NCI-H526 treated with DMSO at 0.1 percent for 48 hours (cell line): ENCODE data around the gene RPS4Y2.

ENCODE experiments used
- DNase-seq: peaks from one replicate; lab custom pipeline; 2025; lab: John Stamatoyannopoulos, UW

Gene RPS4Y2

DNA sequence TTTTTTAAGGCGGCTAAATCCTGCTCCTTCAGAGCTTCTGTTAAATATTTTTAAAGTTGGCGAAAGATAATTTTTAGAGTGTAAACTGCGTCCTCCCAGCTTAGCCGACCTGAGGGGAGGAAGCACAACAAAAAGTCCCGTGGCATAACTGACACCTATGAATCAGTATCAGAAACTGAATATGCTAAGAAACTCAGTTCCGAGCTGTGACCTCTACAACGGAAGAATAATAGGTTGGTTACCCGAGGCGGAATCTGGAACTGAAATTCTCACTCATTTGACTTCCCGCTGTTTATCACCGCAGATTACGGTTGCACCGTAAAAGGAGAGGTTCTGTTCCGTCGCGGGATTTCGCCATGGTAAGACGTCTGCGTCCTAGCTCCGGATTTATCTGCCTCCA lies at the start of gene RPS4Y2:
TSS of gene RPS4Y2 (plus strand) at position 301 of the 400 bp plus-strand sequence. CDS start at position 357, 56 bp downstream.
- no peak for DNase-seq

DNA sequence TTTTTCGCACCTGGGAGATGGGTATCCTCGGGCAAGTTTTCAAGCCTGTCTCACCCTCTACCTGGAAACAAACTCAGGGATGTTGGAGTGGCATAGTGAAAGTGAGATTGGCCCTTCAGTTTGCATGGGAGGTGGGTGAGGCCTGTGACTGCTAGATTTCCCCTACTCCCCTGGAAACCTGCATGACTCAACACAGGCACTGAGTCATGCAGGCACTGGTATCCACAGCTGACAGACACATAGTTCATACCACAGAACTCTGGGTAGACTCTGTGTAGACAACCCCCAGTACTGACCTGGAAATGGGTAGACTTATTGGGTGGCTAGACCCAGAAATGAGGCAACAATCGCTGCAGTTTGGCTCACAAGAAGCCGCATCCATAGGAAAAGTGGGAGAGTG lies 41.5 kb upstream of the RPS4Y2 start:
- no peak for DNase-seq

DNA sequence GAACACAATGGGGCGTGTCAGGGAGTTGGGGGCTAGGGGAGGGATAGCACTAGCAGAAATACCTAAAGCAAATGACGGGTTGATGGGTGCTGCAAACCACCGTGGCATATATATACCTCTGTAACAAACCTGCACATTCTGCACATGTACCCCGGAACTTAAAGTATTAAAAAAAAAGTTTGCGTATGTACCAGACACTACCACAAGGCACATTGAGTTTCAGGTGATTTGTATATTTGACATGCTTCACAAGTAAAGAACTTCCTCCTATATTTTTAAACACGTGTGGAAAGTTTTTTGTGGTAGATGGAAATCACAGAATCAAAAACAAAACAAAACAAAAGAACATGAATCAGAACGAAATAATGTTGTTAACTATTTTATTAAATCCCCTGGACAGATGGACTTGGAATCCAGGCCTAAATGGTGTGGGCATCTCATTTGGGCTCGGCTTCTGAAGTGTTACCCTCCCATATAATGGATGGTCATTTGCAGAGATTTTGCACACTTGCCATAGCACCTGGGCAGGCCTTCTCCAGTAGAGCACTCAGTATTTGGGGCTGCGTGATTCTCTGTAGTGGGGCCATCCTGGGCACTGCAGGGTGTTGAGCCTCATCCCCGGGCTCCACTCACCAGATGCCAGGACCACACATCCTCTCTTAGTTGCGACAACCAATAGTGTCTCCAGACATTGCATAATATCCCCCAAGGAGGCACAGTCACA lies 29.6 kb upstream of the RPS4Y2 start:
- DNase-seq: no peak

DNA sequence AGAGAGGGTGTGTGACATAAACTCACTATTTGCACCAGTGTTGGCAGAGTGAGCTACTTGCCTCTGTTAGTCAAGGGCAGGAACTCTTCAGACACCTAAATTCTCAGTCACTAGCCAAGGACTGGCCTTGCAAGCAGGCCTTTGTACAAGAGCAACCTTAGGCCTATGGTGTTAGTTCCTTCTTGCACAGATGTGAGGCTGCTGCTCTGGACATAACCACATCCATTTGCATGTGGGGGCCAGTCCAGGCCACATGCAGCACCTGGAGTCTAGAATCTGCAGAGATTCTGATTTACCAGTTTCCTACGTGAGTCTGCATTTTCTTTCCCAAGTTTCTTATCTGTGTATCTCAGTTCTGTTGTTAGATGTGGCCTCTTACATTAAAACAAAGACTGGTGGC lies 20.7 kb upstream of the RPS4Y2 start:
- no peak for DNase-seq

DNA sequence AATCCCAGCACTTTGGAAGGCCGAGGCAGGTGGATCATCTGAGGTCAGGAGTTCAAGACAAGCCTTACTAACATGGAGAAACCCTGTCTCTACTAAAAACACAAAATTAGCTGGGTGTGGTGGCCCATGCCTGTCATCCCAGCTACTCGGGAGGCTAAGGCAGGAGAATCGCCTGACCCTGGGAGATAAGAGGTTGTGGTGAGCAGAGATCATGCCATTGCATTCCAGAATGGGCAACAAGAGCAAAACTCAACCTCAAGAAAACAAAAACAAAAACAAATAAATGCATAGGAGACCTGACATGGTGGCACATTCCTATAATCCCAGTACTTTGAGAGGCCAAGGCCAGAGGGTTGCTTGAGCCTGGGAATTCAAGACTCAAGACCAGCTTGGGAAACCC lies 16.1 kb upstream of the RPS4Y2 start:
- no peak for DNase-seq

DNA sequence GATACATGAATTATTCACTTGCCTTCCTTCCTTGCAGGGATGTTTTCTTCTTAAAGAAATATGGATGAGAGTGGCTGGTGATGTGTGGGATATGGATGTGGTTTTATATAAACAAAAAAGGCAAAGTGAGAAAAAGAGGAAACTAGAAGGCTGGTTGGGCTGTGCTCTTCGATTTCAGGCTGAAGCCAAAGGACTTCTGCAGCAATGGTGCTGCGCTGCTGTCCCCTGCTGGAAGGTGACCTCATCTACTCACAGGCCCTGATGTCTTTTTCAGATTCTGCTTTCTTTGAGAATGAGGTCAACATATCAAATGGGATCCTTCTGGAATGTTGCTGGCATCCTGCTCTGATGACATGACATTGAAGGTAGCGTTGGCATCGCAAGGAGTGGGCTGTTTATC lies 15.3 kb upstream of the RPS4Y2 start:
- DNase-seq: no peak

DNA sequence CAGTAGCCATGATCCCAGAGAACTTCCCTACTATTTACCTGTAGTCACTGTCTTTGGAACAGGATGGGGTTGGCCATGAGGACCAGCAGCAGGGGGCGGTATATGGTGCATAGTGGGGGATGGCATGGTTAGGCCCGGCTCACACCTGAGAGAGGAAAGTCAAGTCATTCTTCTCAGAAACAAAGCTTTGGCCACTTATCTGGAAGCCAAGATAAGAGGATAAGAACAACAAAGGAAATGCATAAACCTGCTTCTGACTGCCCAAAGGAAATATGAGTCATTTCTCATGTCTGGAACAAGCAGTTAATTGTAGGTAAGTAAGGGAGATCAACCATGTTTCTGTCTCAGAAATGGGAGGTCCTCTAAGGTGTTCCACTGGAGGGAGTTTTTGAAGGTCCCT lies 10.8 kb upstream of the RPS4Y2 start:
- DNase-seq: no peak

DNA sequence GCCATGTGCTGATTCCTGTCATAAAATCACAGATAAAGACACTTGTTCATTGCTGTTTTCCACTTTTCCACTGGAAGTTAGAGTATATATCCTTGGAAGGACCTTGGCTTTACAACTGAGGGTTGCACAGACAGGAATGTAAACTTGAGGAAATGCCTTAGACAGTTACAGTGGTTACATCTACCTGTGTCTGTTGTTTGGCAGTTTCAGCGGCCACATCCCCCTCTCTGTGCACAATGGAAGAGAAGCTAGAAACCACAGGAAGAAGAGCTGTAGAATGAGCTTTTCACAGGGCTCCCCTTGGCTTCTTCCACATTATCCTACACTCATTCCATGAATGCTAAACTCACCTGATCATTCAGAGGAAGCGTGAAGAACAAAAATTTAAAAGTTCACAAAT lies 9.0 kb upstream of the RPS4Y2 start:
- DNase-seq: no peak

DNA sequence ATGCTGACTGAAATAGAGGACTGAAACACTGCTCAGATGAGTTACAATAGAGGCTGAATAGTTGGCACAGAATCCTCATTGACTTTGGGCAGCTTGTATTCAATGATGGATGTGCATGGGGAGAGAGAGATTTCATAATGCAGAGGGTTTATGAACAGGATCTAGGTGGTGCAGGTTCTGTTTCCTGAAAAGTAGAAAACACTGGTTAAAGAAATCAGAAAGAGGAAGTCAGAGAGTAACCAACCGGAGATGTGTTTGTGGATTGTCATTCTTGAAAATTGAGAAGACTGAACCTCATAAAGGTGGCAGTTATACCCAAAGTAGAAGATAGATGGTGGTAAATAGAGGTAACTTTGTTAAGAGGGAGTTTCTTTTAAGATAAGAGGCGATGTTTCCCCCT lies 8.0 kb downstream of the RPS4Y2 start:
- no peak for DNase-seq

DNA sequence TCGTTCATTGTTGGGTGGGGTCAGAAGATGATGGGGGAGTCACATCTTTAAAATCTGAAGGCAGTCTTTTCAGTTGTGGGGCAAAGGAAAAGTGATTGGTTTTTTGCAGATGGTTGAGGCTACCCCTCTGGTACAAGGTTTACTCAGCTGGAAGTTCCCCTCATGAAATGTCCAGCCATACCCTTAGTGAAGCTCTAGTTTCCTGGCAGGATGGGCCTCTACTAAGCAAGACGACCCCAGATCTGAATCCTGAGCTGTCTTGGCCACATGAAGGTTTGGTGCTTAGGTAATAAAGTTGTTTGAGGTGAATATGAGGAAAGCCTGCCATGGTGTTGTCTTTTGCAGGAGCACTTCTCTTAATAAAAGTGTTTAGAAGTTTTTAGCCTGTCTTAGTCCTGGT lies 9.2 kb downstream of the RPS4Y2 start:
- DNase-seq: no peak

DNA sequence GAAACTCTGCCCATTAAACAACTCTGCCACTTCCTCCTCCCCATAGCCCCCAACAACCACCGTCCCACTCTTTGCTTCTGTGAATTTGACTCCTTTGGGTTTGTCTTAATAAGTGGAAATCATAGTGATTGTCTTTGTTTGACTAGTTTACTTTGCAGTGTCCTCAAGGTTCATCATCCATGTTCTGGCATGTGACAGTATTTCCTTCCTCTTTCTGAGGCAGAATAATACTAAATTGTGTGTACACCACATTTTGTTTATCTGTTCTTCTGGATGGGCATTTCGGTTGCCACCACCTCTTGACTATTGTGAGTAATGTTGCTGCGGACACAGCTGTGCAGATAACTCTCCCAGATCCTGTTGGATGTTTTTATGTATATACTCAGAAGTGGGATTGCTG lies 14.8 kb downstream of the RPS4Y2 start:
- DNase-seq: no peak

DNA sequence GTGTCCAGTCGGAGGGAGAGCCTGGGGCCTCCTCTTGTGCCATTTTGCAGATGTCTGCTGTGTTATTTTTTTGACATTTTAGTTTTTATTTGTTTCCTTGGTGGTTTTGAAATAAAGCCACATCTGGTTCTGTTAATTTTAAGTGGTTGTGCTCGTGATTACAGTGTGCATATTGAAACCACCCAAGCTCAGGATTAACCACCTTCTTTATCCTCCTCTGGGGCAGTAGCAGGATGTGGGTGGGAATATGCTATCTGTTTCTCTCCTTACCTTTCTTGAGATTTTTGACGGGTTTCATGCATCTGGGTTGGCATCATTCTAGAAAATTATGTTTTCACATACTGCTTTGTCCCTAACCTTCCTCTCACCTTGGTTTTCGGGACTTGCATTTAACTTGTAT lies 20.2 kb downstream of the RPS4Y2 start:
- DNase-seq: no peak

DNA sequence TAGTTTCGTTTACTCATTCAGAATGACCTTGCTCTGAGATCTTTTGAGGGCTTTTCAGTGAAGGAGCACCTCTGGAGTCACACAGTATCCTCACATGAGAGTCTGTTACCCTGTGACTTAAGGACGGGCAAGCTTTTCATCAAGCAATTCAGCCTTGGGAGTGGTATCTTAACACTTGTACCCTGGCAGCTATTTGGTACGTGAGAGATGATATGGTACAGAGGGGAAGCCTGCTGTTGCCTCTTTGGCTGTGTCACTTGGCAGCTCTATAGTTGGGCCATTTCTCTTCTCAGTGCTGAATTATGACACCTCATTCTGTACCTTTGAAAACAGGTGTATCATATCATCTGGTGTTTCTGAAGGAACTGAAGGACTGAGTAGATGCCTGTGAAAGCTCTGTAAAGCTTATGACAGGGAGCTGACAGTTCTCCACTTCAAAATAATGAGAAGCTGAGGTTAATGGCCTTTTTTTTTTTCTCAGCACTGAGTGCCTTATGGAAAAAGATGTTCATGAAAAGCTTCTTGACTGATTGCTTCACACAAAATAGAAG lies 24.3 kb downstream of the RPS4Y2 start:
- no peak for DNase-seq

DNA sequence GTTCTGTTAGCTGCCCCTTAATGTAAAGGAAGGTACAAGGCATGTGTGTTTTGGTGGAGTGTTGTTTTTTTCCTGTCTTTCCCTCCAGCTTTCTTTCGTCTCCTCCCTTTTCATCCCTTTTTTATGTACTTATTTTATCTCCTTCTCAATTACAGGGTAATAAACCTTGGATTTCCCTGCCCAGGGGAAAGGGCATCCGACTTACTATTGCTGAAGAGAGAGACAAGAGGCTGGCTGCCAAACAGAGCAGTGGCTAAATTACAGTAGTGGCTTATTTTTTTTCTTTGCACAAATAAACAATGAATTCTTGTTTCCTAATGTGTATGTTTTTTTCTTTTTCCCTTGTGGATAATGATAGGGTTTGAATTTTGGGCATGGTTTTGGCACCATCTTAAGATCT lies 24.9 kb downstream of the RPS4Y2 start:
- no peak for DNase-seq

DNA sequence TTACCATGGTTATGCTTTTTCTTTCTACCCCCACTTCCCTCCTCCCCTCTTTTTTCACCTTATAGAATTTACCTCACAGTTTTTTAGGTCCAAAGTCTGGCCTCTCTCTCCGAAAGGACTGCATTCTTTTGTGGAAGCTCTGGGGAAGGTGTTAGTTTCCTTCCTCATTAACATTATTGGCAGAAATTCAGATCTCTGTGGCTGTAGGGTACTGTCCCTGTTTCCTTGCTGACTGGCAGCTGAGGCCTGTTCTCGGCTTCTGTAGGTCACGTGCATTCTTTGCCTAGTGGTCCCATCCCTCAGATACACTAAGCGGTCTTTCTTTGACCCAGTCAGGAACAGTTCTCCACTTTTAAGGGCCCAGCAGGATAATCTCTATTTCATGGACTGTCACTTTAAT lies 25.5 kb downstream of the RPS4Y2 start:
- no peak for DNase-seq

DNA sequence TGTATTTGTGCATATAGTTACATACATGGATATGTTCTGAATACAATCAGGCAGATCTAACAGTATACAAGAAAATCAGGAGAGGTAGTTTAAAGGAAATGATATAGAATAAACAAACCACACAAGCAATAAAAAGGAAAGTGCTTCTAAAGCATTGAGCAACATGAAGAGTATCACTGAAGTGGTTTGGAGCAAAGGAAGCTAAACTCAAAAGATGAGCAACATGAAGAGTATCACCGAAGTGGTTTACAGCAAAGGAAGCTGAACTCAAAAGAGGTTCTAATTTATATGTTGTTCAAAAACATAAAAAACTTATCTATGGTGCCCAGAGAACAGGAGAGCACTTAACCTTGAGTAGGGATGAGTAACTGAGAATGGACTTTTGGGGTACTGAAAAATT lies 29.1 kb downstream of the RPS4Y2 start:
- no peak for DNase-seq

DNA sequence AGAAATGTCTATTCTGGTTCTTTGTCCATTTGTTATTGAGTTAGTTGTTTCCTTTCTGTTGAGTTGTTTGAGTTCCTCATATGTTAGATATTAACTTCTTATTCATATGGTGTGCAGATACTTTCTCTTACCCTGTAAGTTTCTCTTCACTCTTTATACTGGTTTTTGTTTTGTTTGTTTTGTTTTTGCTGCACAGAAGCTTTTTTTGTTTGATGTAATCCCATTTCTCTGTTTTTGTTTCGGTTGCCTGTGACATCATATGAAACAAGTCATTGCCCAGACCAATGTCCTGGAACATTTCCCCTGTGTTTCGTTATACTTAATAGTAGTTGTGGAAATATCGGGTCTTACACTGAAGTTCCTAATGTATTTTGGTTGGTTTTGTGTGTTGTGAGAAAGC lies 31.2 kb downstream of the RPS4Y2 start:
- DNase-seq: no peak

DNA sequence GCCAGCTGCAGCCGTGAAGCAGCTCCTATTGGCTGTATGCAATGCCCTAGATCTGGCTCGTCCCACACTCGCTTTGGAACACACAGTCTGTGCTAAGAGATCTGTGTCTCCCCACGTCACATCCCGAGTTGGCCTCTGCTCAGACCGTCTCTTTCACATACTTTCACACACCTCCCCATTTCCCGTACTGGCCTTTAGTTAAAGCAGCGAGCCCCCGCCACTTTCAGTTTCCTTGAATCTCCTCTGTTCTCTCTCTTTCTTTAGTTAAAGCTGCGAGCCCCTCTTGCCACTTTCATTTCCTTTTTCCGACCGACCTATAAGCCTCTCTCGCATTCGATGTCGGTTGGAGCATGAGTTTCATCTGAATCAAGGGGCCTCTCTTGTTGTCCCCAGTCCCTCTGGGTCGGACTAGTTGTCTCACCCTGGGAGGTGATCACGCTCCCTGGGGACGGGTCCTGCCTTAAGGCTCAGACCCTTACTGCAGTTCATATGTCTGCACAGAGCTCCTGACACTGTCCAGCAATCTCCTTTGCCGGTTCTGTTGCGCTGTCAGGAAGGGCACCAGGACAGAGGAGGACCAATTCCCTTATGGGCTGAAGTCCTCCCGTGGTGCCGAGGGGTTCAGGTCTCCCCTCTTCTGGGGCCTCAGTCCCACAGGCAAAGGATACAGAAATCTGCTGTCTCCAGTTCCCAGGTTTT lies 42.6 kb downstream of the RPS4Y2 start:
- DNase-seq: no peak

DNA sequence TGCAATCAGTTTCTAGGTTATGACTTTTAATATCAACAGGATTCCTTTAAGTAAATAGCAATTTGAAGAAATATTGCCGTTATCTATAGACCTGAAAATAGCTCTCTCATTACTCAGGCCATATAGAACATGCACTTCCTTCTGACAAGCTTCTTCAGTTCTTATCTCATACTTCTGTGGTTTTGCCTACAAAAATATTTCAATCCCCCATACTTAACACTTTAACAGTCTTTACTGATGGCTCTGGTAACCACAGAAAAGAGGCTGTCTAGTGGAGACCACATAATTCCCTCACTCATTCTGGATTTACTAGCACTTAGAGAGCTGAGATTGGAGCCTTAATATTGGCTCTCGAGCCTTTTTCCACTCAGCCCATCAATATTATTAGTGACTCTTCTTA lies 46.8 kb downstream of the RPS4Y2 start:
- DNase-seq: no peak

DNA sequence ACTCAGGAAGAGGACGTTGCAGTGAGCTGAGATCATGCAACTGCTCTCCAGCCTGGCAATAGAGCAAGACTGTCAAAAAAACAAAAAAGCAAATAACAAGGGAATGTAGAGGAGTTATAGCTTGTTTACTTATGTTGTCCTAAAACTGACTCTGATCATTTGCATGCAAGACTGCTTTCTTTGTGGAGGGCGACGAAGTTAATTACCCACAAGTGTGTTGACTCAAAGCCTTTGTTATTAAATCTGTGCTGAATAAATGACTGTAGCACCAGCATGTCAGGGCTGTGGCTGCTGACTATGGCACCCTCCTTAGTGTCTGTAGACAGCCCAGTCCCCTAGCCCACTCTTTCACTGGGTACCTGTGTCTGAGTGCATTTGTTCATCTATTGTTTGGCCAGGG lies 50.3 kb downstream of the RPS4Y2 start:
- DNase-seq: no peak

DNA sequence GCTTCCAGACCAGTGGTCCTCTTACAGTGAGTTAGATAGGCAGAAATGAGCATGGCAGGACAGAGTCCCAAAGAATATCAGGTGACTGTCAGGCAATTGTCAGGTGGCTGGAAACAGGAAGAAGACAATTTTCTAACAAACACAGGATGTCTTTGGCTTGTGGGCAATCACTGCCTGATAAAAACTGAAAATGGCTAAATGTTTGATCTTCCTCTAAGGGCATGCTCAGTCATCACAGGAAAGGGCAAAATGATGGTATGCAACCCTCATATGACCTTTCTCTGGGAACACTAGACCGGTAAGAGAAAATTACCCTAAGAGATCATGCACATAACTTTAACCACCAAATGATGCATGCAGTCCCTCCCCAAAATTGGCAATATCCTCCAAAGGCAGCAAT lies 57.6 kb downstream of the RPS4Y2 start:
- DNase-seq: no peak

DNA sequence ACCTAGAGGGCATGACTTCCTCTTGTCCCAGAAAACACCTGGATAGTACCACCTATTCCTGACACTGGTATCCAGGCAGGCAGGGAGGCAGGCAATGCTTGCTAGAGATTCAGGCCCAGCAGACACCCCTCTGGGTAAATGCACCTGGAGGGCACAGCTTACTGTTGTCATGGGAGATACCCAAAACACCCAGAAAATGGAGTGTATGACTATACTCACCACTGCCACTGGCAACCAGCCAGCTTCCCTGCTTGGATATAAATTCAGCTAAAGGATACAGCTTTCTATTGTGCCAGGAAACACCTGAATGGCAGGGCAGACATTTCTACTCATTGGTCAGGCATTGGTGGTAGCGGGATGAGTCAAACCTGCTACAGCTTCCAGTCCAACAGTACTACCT lies 58.9 kb downstream of the RPS4Y2 start:
- DNase-seq: no peak

DNA sequence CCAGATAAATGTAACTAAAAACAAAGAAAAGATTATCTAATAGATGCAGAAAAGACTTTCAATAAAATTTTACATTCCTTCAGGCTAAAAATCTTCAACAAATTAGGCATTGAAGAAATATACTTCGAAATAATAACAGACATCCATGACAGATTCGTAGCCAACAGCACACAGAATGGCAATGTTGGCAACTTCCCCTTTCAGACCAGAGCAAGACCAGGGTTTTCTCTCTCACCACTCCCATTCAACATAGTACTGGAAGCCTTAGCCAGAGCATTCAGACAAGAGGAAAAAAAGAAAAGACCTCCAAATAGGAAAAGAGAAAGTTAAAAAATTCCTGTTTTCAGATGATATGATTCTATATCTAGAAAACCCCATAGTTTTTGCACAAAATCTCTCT lies 61.2 kb downstream of the RPS4Y2 start:
- DNase-seq: no peak
